ENCODE measurements around the gene TSPOAP1. TPM values are rescaled to one million over a fixed set of nuclear protein-coding genes. Genes with fewer than 3 reads are reported as not detected.

The TSPOAP1 gene
- total and polyA plus RNA-seq, 10 of the 15 experiments (the other 5 are each of a cell fraction or from before 2014, with no cell fraction given) = 0.58 to 16.4 (median 4.2) TPM; not detected in 1

- no peak for TF ChIP-seq ATF3 (IDR thresholded peaks at IDR 0.05; ENCODE audit: borderline replicate concordance, extremely low read depth, low read depth, low read length)
- TF ChIP-seq MTA2 (IDR thresholded peaks at IDR 0.05; ENCODE audit: low read depth) = peak; percentile 29; the same call in 1 of the 2 replicates
- no peak for TF ChIP-seq KLF5 (IDR thresholded peaks at IDR 0.05; ENCODE audit: partially characterized antibody)
- TF ChIP-seq BCL3 (IDR thresholded peaks at IDR 0.05; ENCODE audit: borderline replicate concordance, insufficient read depth, low read depth, low read length, poor library complexity, severe bottlenecking) = no peak
- TF ChIP-seq POLR2AphosphoS2 (IDR thresholded peaks at IDR 0.05; ENCODE audit: low read depth, low read length) = peak; percentile 24; the same call in 1 of the 2 replicates
- TF ChIP-seq RAD51 (IDR thresholded peaks at IDR 0.05) = no peak
- TF ChIP-seq PRDM15 (CRISPR knock-in tag; IDR thresholded peaks at IDR 0.05) = no peak
- TF ChIP-seq IRF3 (IDR thresholded peaks at IDR 0.05) = no peak
Observed at GRCh38 chr17:58335779-58336455, 7.3 kb upstream of the TSPOAP1 start (continued).

Measured in GM12878 (cell line).